Neural cell (in vitro differentiated cells): ENCODE results near the gene ZFP42. TPM values are rescaled to one million over a fixed set of nuclear protein-coding genes. Genes with fewer than 3 reads are reported as not detected.

Experiments
- H2AFZ ChIP-seq: fragments of 200-600, 300-800 bp; sonication (generic), shearing (Covaris generic); 2 replicates; pipeline ENCODE4 v1.6.0; 2014; ENCODE audit warnings: low read depth, mild to moderate bottlenecking, antibody characterized with exemption, low read length, moderate library complexity
- H3F3A ChIP-seq: fragments of 200-600 bp; shearing (Covaris generic); 2 replicates; pipeline ENCODE4 v1.6.1; 2016; ENCODE audit warnings: mild to moderate bottlenecking, moderate library complexity, mixed read lengths, antibody characterized with exemption, low read length; ENCODE audit not compliant: insufficient read depth, poor library complexity, severe bottlenecking
- H3K27ac ChIP-seq: fragments of 200-600, 300-800 bp; sonication (generic), shearing (Covaris generic); 2 replicates; pipeline ENCODE4 v1.5.1; 2014; ENCODE audit warnings: mild to moderate bottlenecking, low read length, moderate library complexity
- H3K27me3 ChIP-seq: fragments of 300-800, 200-600 bp; sonication (generic), shearing (Covaris generic); 2 replicates; pipeline ENCODE4 v1.6.0; 2014; ENCODE audit warnings: mild to moderate bottlenecking, low read depth, low read length, moderate library complexity; ENCODE audit not compliant: insufficient read depth
- H3K36me3 ChIP-seq: fragments of 300-800, 200-600 bp; sonication (generic), shearing (Covaris generic); 2 replicates; pipeline ENCODE4 v1.5.1; 2014; ENCODE audit warnings: mild to moderate bottlenecking, antibody characterized with exemption, low read length, moderate library complexity; ENCODE audit not compliant: insufficient read depth
- H3K4me2 ChIP-seq: fragments of 300-800, 200-600 bp; sonication (generic), shearing (Covaris generic); 2 replicates; pipeline ENCODE4 v1.6.0; 2014; ENCODE audit warnings: mild to moderate bottlenecking, low read length
- H3K4me3 ChIP-seq: fragments of 300-800, 200-600 bp; sonication (generic), shearing (Covaris generic); 2 replicates; pipeline ENCODE4 v1.5.1; 2014; ENCODE audit warnings: mild to moderate bottlenecking, low read length, moderate library complexity
- H3K79me2 ChIP-seq: fragments of 200-600 bp; shearing (Covaris generic); replicated peaks from 2 replicates; pipeline ENCODE4 v1.6.0; 2014; ENCODE audit warnings: mild to moderate bottlenecking, low read length, moderate library complexity; ENCODE audit not compliant: insufficient read depth
- H3K9ac ChIP-seq: fragments of 300-800, 200-600 bp; sonication (generic), shearing (Covaris generic); 2 replicates; pipeline ENCODE4 v1.6.1; 2016; ENCODE audit warnings: mild to moderate bottlenecking, low read length, mixed read lengths
- H3K9me2 ChIP-seq: fragments of 200-600 bp; shearing (Covaris generic); 2 replicates; pipeline ENCODE4 v1.6.1; 2016; ENCODE audit warnings: mild to moderate bottlenecking, low read length, mixed read lengths; ENCODE audit not compliant: insufficient read depth
- H3K9me3 ChIP-seq: fragments of 200-600, 300-800 bp; sonication (generic), shearing (Covaris generic); 2 replicates; pipeline ENCODE4 v1.6.1; 2016; ENCODE audit warnings: mild to moderate bottlenecking, mixed run types, low read length, moderate library complexity, mixed read lengths
- H4K20me1 ChIP-seq: fragments of 200-600 bp; shearing (Covaris generic); 2 replicates; pipeline ENCODE4 v1.6.1; 2016; ENCODE audit warnings: mild to moderate bottlenecking, mixed run types; ENCODE audit not compliant: insufficient read depth
- EP300 ChIP-seq: fragments of 450-650 bp; conservative IDR thresholded peaks from 2 replicates; pipeline ENCODE4 v1.6.1; 2014; ENCODE audit warnings: antibody characterized with exemption, mild to moderate bottlenecking, moderate library complexity; ENCODE audit not compliant: poor library complexity, severe bottlenecking
- EZH2 ChIP-seq: fragments of 200-600, 300-800 bp; shearing (Covaris generic), sonication (generic); IDR thresholded peaks from 2 replicates; pipeline ENCODE4 v1.6.1; 2014; ENCODE audit warnings: antibody characterized with exemption, low read length, borderline replicate concordance, mild to moderate bottlenecking; ENCODE audit not compliant: insufficient read depth, poor library complexity, severe bottlenecking
- MXI1 ChIP-seq: fragments of 450-650 bp; conservative IDR thresholded peaks from 2 replicates; pipeline ENCODE4 v1.6.1; 2014; ENCODE audit warnings: antibody characterized with exemption, mild to moderate bottlenecking; ENCODE audit not compliant: poor library complexity, severe bottlenecking
- POLR2AphosphoS5 ChIP-seq: IDR thresholded peaks from 2 replicates; pipeline ENCODE4 v1.6.1; 2012
- RAD21 ChIP-seq: fragments of 450-650 bp; conservative IDR thresholded peaks from 2 replicates; pipeline ENCODE4 v1.6.1; 2014; ENCODE audit warnings: antibody characterized with exemption, mild to moderate bottlenecking, moderate library complexity
- SMC3 ChIP-seq: fragments of 450-650 bp; conservative IDR thresholded peaks from 2 replicates; pipeline ENCODE4 v1.6.1; 2014; ENCODE audit warnings: antibody characterized with exemption, mild to moderate bottlenecking, moderate library complexity; ENCODE audit not compliant: poor library complexity
- TAF1 ChIP-seq: IDR thresholded peaks from 2 replicates; pipeline ENCODE4 v1.6.1; 2012; ENCODE audit warnings: low read depth
- polyA plus RNA-seq: library from polyadenylated mRNA; depleted of rRNA; stranded (reverse); fragments of >200 nt; gene quantifications from 2 replicates; pipeline ENCODE4 v1.2.3, GENCODE V29; 2014
- TF ChIP-seq, protein P1 (sequence below): IDR thresholded peaks from 2 replicates; pipeline ENCODE4 v1.6.1; 2012; ENCODE audit warnings: borderline replicate concordance
- TF ChIP-seq, protein P2 (sequence below): fragments of 450-650 bp; IDR thresholded peaks from 2 replicates; pipeline ENCODE4 v1.5.1; 2014; ENCODE audit warnings: antibody characterized with exemption, mild to moderate bottlenecking, moderate library complexity; ENCODE audit not compliant: poor library complexity, severe bottlenecking

The ZFP42 gene
- polyA plus RNA-seq, 1 donor from 2014 or later = not detected

DNA sequence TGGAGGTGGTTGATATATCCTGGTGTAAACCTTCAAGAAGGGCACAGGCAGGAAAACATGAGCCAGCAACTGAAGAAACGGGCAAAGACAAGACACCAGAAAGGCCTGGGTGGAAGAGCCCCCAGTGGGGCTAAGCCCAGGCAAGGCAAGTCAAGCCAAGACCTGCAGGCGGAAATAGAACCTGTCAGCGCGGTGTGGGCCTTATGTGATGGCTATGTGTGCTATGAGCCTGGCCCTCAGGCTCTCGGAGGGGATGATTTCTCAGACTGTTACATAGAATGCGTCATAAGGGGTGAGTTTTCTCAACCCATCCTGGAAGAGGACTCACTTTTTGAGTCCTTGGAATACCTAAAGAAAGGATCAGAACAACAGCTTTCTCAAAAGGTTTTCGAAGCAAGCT, 7.2 kb downstream of the ZFP42 start:
- H3F3A ChIP-seq = no peaks in the 10 kb centered on the region
- no peak overlapping the region for H3K27ac ChIP-seq
- no peak for TF ChIP-seq RAD21
- no peak for TF ChIP-seq SMC3
- TF ChIP-seq TAF1 = no peak
- no peak for TF ChIP-seq POLR2AphosphoS5
- no peak for TF ChIP-seq EZH2
- TF ChIP-seq MXI1 = no peak
- TF ChIP-seq, protein P1, sequence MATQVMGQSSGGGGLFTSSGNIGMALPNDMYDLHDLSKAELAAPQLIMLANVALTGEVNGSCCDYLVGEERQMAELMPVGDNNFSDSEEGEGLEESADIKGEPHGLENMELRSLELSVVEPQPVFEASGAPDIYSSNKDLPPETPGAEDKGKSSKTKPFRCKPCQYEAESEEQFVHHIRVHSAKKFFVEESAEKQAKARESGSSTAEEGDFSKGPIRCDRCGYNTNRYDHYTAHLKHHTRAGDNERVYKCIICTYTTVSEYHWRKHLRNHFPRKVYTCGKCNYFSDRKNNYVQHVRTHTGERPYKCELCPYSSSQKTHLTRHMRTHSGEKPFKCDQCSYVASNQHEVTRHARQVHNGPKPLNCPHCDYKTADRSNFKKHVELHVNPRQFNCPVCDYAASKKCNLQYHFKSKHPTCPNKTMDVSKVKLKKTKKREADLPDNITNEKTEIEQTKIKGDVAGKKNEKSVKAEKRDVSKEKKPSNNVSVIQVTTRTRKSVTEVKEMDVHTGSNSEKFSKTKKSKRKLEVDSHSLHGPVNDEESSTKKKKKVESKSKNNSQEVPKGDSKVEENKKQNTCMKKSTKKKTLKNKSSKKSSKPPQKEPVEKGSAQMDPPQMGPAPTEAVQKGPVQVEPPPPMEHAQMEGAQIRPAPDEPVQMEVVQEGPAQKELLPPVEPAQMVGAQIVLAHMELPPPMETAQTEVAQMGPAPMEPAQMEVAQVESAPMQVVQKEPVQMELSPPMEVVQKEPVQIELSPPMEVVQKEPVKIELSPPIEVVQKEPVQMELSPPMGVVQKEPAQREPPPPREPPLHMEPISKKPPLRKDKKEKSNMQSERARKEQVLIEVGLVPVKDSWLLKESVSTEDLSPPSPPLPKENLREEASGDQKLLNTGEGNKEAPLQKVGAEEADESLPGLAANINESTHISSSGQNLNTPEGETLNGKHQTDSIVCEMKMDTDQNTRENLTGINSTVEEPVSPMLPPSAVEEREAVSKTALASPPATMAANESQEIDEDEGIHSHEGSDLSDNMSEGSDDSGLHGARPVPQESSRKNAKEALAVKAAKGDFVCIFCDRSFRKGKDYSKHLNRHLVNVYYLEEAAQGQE = no peak
- TF ChIP-seq, protein P2, sequence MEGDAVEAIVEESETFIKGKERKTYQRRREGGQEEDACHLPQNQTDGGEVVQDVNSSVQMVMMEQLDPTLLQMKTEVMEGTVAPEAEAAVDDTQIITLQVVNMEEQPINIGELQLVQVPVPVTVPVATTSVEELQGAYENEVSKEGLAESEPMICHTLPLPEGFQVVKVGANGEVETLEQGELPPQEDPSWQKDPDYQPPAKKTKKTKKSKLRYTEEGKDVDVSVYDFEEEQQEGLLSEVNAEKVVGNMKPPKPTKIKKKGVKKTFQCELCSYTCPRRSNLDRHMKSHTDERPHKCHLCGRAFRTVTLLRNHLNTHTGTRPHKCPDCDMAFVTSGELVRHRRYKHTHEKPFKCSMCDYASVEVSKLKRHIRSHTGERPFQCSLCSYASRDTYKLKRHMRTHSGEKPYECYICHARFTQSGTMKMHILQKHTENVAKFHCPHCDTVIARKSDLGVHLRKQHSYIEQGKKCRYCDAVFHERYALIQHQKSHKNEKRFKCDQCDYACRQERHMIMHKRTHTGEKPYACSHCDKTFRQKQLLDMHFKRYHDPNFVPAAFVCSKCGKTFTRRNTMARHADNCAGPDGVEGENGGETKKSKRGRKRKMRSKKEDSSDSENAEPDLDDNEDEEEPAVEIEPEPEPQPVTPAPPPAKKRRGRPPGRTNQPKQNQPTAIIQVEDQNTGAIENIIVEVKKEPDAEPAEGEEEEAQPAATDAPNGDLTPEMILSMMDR = no peak
- TF ChIP-seq EP300 = no peak
- H3K9me3 ChIP-seq = no peaks in the 10 kb centered on the region
- no peaks in the 10 kb centered on the region for H3K79me2 ChIP-seq
- H3K4me3 ChIP-seq = no peak overlapping the region
- no peak overlapping the region for H3K9ac ChIP-seq
- no peaks in the 10 kb centered on the region for H4K20me1 ChIP-seq
- H2AFZ ChIP-seq = no peak overlapping the region
- no peaks in the 10 kb centered on the region for H3K27me3 ChIP-seq
- no peaks in the 10 kb centered on the region for H3K9me2 ChIP-seq
- no peaks in the 10 kb centered on the region for H3K36me3 ChIP-seq
- no peak overlapping the region for H3K4me2 ChIP-seq

DNA sequence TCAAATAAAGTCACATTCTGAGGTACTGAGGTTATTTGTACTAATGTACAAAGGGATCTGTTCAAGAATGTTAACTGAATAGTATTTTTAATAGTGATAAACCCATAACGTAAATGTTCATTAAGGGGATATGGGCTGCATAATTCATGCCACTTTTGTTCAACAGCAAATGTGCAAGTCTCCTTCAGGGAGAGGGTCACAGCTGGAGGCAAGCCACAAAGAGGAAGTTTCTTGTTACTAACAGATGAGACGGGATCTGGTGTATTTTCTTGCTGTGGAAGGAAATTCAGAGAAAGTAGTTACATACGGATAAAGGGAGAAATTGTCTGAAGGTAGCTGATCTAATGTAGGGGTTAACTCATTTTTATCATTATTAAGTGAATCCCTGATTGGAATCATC, 10.0 kb downstream of the ZFP42 start:
- H3K4me3 ChIP-seq = no peak overlapping the region
- H3K9ac ChIP-seq = no peak overlapping the region
- no peaks in the 10 kb centered on the region for H3K36me3 ChIP-seq
- H4K20me1 ChIP-seq = no peaks in the 10 kb centered on the region
- no peaks in the 10 kb centered on the region for H3F3A ChIP-seq
- H3K27ac ChIP-seq = no peak overlapping the region
- no peaks in the 10 kb centered on the region for H3K9me2 ChIP-seq
- no peaks in the 10 kb centered on the region for H3K79me2 ChIP-seq
- no peaks in the 10 kb centered on the region for H3K27me3 ChIP-seq
- H3K9me3 ChIP-seq = no peaks in the 10 kb centered on the region
- H3K4me2 ChIP-seq = no peak overlapping the region
- TF ChIP-seq POLR2AphosphoS5 = no peak
- no peak for TF ChIP-seq MXI1
- TF ChIP-seq, protein P1 = no peak
- TF ChIP-seq SMC3 = no peak
- TF ChIP-seq TAF1 = no peak
- H2AFZ ChIP-seq = no peak overlapping the region
